GM19043 (cell line): ENCODE results near the gene CST9L.
"Not testable (repeated sequence)": the region's sequence is repeated elsewhere in the genome, so short reads cannot be mapped to it uniquely, and the experiment has no call there.

ENCODE experiments used
- ATAC-seq: cut with Tn5 transposase; IDR thresholded peaks from one replicate; pipeline ENCODE4 v1.9.1; 2021; ENCODE audit warnings: low read depth; ENCODE audit not compliant: unreplicated experiment

CST9L gene

DNA sequence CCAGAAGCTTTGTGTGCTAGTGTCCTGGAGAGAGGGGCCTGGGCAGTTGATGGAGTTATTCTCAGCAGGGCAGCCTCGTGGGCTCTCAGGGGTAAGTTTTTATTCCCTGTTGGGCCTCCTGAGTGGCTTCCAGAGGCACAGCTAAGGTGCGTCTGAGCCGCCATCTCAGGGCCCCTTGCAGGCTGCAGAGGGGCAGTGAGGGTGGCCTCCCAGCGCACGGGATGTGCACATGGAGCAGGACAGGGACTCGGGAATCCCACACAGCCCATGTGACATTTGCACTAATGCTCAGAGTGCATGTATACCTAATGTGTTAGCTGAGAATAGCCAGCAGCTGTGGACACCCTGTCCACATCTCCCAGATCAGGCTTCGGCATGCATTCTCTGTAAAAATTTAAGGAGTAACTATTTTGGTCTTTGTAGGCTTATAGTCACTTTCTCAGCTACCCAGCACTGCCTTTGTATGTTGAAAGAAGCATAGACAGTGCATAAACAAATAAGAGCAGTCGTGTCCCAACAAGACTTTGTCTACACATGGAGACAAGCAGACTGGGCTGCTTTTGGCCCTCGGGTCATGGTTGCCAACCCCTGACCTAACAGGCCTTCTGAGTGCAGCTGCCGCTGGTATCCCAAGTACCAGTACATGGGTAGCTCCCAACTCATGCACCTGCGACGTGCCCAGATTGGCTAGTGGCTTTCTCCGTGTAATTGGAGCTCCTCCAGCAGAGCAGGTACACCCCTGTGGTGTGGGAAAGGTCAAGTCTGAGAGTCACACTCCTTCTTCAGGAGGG, 18.6 kb upstream of the CST9L start:
- no peak for ATAC-seq

DNA sequence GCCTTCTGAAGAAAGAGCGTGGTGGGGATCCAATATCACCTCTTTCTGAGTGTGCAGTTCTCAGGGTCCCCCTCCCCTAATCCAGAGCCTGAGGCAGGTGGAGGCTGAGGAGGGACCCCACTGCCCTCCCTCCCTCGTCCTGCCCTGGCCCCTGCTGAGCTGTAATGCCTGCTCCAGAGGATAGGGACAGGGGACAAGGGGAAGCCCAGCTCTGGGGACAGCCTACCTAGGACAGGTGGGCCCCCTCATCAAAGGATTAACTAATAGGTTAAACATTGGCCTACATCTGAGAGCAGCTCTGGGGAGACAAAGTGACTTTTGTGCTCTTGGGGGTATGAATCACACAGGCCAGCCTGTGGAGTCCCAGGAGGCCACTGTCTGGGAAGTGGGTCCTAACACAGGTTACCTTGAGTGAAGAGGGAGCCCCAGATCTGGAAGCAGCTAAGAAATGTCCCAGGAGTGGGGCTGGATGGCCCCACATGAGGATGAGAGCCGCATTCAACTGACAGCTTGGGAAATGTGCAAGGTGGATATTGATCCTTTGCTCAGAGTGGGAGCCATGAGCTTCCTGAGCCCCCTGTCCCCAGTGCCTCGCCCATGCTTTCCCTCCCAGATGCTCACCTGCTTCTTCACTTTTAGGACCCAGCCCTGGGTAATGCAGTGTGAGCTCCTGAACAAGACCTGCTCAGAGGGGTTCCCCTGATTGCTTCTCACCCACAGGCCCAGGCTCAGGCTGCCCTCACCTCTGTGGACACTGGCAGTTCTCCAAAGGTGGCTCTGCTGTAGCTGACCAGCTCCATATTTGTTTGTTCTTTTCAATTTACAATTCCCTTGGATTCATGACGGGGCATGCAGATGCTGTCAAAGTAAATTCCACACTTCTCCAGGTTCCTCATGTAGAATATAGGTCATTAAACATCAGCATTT, 17.8 kb upstream of the CST9L start:
- no peak for ATAC-seq

GRCh38 chr20:23585449-23585807, 17.1 kb upstream of the CST9L start:
- ATAC-seq, result no peak

DNA sequence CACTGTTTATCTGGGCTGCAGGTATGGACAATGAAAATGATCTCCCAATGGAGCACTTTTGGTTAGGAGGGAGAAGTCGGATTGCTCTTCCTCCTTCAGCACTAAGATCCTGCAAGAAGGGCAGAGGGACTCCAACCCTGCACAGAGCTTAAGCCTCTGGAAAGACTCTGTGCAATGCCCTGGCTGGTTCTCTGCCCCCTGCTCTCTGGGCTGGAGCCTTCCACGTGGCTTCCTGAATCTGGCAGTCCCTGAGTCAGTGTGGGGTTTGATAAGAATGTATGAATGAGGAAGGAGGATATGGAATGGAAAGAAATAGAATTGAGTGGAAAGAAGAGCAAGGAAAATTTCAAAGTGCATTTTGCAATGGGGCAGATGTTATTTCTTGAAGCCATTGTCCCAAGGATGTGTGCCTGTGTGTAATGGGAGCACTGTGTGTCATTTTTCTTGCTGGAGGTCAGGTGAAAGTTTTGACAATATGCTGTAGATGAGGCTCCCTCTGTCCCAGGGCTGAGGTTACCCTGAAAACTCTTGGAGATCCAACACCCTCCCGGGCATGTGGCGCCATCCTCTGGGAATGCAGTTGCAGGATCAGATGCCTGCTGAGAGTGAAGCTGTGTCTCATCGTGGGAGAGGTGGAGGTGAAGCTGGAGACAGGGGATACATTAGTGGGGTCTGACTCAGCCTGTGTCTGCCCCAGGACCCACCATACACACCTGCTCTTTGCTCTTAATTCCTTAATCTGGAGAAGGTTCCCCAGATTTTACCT, 16.3 kb upstream of the CST9L start:
- no peak for ATAC-seq

DNA sequence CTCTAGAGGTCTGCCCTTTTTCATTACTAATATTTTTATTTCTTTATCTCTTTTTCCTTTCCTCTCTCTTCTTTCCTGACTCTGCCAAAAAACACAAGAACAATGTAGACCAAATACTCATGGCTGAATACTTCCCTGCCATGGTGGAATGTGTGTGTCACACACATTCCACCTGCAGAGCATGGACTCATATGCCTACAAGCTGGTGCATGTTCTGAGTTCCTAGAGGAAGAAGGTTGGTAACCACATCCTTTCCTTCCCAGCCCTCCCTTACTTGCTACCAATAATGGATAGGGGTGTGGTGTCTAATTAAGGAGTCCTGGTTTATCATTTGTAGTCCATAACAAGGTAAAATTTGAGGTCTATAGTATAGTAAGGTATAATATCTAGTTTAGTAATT, 15.2 kb upstream of the CST9L start:
- no peak for ATAC-seq

DNA sequence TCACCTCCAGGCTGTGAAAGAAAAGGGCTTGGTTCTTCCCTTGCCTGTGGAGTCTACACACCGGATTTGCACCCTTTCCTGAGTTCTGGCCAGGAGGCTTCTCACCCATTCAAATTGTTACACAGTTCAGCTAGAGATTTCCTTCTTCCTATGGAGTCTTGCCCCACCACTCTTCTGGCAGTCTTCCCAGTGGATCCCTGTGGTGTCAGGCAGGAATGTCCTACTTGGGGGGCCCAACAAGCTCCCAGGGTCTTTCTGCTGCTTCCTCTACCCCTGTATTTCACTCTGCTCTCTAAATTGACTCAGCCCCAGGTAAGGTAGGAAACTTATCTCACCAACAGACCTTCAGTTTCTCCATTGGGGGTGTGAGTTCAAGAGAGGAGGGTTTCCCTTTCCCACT, 14.0 kb upstream of the CST9L start:
- no peak for ATAC-seq

GRCh38 chr20:23581833-23582232, 13.5 kb upstream of the CST9L start:
- ATAC-seq, result not testable (repeated sequence)

GRCh38 chr20:23574977-23575376, 6.7 kb upstream of the CST9L start:
- no peak for ATAC-seq

DNA sequence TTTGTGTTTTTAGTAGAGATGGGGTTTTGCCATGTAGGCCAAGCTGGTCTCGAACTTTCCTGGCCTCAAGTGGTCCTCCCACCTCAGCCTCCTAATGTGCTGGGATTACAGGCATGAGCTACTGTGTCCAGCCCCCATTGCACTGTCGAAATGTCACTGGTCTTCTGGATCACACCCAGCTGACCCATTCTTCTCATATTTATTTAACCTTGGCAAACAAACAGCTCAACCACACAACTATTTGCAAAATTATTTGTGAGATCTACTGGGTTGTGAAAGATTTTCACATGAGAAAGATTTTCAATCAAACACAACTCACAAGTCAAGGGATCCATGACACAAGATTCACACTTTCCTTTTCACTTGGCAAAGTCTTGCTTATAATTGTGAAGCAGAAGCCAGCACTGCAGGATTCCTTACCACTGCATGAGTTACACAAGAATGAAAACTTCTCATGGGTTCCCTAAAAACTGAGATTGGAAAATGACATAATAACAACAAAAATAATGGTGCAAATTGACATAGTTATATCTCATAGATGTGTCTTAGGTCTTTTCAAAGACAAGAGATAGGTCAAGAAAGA, 2.0 kb upstream of the CST9L start:
- ATAC-seq, result no peak

DNA sequence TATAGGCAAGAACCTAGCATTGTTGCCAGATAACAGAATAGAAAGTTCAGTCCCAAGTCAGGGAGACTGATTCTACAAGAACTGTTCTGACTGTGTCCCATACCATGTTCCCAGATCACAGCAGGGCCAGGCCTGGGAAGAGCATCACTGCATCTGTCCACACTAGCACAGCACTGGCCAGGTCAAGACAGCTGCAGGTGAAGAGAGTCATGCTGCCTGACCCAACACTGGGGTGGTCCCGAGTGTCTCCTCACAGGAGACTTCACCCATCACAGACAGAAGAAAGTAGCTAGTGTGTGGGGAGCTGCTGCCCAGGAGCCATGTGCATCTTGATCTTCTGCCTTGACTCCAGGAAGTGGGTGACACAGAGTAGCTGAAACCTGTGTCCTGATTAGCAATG, 1.3 kb upstream of the CST9L start:
- no peak for ATAC-seq

DNA sequence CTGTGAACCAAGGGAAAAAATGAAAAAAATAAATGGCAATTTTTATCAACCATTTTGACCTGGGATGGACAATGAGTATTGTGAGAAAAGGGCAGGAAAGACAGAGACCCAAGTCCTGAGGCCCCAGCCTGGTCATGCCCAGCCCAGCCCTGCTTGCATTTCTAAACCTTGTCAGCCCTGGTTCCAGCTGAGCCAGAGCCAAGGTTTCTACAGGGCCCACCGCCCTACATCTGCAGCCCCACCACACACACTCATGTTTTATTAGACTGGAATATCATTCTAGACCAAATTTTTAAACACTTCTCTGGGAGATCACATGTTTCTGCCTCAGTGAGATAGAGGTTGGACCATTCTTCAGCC, 667 bp upstream of the CST9L start:
- no peak for ATAC-seq

DNA sequence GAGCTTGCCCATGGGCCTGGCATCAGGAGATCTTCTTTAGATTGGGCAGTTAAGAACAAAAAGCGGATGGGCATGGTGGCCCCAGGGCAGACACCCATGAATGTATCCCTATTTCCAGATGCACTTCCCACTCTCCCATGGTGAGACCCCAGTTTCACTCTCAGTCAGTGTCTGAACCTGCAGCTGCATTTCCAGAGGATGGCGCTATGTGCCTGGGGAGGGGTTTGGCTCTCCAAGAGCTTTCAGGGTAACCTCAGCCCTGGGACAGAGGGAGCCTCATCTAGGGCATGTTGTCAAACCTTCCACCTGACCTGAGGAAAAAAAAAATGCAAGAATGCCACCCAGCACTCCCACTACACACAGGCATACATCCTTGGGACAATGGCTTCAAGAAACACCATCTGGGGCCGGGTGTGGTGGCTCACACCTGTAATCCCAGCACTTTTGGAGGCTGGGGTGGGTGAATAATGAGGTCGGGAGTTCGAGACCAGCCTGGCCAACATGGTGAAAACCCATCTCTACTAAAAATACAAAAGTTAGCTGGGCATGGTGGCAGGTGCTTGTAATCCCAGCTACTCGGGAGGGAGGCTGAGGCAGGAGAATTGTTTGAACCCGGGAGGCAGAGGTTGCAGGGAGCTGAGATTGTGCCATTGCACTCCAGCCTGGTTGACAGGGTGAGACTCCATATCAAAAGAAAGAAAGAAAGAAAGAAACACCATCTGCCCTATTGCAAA, 1.9 kb downstream of the CST9L start:
- ATAC-seq, result no peak

DNA sequence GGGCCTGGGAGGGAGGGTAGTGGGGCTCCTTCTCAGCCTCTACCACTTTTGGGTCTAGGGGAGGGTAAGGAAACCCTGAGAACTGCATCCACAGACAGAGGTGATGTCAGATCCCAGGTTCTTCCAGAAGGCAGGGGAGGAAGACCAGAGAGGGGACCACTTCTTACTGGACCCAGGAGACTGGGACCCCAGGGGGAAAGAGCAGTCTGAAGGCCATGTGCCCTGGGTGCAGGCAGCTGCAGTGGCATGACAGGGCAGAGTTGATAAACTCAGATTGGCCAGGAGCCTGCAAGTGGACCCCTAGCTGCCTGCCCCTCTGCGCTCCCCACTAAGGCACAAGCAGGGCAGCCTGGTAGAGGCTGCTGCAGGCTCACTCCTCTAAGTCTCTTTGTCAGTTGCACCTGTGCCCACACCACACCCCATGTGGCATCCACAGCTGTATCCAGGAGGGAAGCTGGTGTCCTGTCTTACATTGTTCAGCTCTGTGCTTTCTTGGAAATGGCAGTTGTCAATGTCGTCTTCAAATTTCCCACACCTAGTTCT, 2.7 kb downstream of the CST9L start:
- no peak for ATAC-seq

DNA sequence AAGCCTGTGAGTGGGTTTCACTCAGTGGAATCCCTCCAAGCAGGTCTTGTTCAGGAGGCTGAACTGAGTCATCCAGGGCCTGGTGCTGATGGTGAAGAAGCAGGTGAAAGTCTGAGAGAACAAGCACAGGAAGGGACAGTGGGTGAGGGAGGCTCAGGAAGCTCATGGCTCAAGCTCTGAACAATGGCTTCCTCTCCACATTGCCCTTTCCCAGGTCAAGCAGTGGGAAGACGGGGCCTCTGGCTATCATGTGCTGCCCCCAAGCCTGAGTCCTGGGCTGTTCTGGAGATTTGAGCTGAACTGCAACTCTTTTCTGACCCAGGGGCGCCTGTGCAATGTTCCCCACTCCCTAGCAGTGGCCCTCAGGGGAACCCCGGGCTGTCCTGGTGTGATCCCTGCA, 3.4 kb downstream of the CST9L start:
- ATAC-seq, result no peak

GRCh38 chr20:23562721-23563342, 5.5 kb downstream of the CST9L start:
- no peak for ATAC-seq

DNA sequence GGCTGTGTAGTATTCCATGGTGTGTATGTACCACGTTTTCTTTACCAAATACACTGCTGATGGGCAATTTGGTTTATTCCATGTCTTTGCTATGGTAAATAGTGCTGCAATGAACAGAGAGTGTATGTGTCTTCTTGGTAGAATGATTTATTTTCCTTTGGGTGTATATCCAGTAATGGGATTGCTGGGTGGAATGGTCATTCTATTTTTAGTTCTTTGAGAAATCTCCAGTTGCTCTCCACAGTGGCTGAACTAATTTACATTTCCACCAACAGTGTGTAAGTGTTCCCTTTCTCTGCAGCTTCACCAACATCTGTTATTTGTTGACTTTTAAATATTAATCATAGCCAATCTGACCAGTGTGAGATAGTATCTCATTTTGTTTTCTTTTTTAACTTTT, 13.9 kb downstream of the CST9L start:
- ATAC-seq, result no peak

GRCh38 chr20:23551786-23552185, 16.5 kb downstream of the CST9L start:
- ATAC-seq, result no peak

- ATAC-seq, result no peak
These were observed 16.9 kb downstream of the CST9L start for GRCh38 chr20:23551383-23551782.

- no peak for ATAC-seq
These were observed 18.1 kb downstream of the CST9L start for GRCh38 chr20:23550227-23550626.
